GM19324 (cell line): ENCODE measurements around the gene TTLL5.
"Not testable (repeated sequence)": the region's sequence is repeated elsewhere in the genome, so short reads cannot be mapped to it uniquely, and the experiment has no call there.

Experiments
- ATAC-seq: cut with Tn5 transposase; IDR thresholded peaks from one replicate; pipeline ENCODE4 v1.9.1; 2021; ENCODE audit warnings: mild to moderate bottlenecking, moderate library complexity; ENCODE audit not compliant: unreplicated experiment, low FRiP score

TTLL5 gene

DNA sequence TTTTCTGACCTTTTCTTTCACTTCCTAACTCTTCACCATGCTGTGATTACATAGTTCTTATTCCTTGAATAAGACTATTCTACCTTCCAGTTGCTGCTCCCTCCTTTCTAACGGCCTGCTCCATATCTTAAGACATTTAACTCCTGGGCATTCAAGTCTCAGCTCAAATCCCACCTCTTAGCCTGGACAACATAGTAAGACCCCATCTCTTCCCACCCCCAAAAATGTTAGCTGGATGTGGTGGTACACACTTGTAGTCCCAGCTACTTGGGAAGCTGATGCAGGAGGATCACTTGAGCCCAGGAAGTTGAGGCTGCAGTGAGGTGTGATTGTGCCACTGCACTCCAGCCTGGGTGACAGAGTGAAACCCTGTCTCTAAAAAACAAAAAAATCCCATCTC, 11.3 kb upstream of the TTLL5 start:
- no peak for ATAC-seq

DNA sequence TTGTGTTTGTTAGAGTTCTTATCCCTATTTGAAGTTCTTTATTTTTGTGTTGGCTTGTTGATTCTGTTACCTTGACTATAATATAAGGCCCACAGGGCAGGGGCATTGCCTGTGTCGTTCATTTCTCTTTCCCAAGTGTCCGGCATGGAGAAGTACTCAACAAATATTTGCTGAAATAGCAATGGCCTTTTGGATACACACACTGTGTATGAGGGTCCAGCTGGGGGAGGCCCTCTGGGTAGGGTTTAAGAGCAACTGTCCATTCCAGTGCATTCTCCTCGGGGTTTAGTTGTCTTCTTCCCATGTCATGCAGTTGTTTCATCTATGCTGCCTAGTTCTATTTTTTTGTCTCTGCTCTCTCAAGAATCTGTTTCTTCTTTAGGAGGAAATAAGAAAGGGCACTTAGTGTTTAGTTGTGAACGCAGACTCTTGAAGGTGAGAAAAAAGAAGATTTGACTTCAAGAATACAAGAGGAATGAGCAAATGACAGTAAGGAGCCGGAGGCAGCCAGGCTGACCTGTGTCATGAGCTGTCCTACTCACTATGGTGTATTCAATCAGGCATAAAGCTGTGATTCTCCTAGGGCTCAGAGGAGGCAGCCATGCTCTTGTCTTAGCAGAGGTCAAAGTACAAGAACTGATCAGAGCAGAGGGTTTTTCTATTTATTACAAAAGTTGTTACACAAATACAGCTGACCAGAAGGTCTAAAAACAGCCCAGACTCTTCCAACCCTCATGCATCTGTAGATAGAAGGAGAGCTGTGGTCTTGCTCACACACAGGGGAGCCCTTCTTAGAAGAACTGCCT, 10.6 kb upstream of the TTLL5 start:
- no peak for ATAC-seq

DNA sequence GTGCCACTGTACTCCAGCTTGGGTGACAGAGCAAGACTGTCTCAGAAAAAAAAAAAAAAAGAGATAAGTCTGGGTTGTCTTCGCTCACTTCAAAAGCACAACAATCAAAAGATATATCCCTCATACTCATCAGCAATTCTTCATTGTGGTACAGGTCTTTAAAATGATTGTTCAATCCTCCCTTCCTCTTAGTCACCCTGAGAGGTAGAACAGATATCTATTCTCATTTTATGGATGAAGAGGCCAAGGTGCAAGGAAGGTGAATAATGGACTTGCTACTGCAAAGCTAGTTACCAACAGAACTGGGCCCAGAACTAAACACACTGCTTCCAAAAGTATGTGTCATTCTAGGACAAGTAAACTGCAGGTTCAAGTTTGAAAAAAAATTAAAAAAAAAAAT, 7.5 kb upstream of the TTLL5 start:
- ATAC-seq, result no peak

DNA sequence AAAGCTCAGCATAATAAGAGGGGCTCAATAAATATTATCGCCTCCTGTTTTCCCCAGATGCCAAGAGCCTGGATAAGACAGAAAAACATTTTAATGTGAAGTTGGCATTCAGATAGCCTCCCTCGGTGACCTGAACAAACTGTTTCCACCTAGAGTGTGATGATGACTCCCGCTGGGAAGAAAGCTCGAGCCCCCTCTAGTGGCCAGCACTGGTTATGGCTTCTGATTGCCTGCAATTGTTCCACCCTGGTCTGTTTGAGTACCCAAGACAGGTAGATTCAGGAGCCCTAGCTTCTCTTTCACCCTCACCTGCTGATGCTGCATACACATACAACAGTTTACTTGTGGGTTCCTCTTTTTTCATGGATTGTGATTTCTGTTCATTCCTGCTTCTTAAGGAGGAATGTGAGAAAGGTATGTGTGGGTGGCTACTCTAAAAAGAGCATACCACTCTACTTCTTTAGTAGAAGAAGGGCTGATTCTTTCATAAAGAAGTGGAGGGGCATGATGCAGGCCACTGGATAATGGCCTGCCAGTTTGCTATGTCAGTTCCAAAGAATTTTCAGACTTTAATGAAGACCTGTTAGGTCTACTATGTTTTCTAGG, 6.8 kb upstream of the TTLL5 start:
- no peak for ATAC-seq

DNA sequence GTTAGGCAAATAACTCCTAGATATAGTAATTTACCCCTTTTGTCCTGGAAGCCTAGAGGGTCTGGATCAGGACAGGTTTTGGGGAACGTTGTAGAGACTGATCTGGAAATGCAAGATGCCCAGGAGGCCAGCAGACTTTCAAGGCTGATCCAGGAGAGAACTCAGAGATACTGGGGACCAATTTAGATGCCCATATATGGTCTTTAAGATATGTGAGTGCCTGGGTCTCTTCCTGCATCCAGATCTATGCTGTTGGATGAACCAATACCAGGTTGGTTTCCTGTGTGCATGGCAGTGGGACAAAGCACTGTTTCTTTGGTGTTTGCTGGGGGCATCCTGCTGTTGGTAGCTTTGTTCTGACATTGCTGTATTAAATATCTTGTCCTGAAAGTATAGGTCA, 5.8 kb upstream of the TTLL5 start:
- no peak for ATAC-seq

DNA sequence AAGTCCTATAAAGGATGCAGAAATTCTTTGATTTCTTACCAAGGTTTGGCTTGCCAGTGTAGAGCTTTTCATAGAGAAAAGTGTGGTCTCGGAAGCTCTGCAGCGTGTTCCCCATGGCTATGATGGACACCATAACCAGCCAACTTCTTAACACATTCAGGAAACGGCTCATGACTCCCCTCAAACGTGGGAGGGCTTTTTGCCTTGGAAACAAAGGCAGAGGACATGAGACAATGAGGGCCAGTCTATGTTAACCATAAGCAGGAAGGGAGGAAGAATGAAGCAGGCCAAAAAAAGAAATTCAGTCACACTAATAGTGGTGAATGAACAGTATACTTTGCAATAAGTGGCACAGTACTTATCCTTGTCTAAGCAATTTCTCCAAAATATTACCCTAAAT, 3.7 kb upstream of the TTLL5 start:
- no peak for ATAC-seq

DNA sequence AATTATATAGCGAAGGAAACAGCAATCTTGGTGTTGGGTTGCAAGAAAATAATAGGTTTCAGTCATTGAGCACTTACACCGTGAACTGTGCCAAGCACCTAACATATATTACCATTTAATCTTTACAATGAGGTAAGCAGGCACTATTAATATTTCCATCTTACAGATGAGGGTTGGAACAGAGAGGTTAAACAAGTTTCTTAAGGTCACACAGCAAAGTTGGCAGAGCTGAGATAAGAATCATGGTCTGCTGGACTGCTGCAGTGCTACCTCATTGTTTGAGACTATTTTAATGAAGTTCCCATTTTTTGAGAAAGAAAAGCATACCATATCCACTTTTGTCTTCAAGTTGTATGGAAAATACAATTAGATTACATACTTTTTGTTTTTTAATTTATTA, 2.1 kb upstream of the TTLL5 start:
- ATAC-seq, result no peak

DNA sequence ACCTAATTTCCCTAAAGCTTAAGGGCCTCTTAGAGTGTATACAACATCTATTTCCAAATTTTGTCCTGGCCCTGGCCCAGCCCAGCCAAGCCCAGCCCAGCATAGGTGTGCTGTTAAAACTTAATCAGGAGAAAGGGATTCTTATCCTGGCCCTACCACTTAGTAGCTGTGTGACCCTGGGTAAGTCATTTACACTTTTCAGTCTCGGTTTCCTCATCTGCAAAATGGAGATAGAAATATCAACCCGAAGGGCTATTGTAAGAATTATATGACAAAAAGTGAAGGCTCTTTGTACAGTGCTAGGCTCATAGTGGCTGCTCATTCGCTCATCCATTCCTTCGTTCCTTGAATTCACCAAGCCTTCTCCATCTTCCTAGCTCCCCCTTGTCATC, 812 bp upstream of the TTLL5 start:
- ATAC-seq, result no peak

DNA sequence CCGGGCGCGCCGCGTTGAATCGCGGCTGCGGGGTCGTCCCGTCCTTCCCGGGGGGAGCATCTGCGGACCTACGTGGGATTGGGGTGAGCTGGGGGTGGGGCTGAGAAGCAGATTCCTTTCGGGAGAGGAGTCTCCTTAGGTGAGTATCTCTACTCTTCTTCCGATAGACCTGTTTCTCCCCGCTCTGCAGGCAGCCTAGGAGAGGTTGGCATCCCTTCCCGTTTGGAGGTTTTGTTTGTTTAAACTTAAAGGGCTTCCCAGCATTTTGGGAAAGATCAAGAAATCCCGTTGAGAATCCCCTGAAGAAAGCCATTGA, 411 bp downstream of the TTLL5 start:
- ATAC-seq, result no peak

DNA sequence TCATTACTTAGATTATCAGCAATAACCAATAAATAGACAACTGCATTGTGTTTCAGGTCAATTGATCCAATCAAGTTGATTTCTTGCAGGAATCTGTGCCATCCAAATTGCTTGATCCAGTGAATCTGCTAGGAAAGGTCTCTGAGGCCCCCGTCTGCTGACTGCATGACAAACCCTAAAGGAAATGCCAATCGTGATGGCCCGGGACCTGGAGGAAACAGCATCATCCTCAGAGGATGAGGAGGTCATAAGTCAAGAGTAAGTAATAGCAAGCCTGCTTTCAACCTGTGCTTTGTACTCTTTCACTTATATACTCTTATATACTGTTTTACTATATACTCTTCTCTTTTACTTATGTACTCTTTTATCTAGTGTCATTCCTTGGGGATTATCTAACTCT, 1.9 kb downstream of the TTLL5 start:
- no peak for ATAC-seq

DNA sequence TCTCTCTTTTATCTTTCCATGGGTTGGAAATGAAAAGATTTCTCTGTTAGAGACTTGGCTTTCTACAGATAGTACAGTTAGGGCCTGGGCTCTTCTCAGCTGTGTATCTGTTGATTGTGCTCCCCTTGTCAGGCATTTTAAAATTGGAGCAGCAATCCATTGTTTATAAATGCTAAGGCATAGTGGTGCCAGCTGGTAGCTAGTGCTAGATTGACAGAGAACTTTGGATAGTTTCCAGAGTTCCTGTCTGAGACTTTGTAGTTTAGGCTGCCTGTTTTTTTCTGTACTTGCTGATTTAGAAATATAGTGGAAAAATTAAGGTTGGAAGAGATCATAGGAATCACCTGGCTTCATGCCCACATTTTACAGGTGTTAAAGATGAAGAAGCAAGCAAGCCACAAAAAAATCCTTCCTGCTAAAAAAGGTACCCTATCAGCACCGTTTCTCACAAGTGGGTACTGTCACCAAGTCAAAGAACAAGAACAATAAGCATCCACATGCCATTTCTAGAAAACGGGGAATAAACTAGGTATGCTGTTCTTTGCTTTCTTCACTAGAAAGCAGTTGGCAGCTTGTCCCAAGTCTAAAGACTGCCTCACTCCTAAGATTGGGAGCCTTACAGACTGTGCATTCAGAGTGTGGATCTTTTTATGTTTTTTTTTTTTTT, 6.2 kb downstream of the TTLL5 start:
- ATAC-seq, result no peak

DNA sequence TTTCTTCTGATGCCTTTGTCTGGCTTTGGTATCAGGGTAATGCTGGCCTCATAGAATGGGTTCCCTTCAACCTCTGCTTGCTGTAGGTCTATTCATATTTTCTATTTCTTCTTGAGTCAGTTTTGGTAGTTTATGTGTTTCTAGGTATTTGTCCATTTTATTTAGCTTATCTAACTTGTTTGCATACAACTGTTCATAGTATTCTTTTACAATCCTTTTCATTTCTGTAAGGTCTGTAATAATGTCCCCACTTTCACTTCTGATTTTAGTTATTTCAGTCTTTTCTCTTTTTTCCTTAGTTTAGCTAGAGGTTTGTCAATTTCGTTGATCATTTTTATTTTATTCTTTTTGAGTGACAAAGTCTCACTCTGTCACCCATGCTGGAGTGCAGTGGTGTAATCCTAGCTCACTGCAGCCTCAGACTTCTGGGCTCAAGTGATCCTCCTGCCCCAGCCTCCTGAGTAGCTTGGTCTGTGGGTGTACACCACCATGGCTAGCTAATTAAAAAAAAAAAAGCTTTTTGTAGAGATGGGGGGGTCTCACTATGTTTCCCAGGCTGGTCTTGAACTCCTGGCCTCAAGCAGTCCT, 11.7 kb downstream of the TTLL5 start:
- no peak for ATAC-seq

DNA sequence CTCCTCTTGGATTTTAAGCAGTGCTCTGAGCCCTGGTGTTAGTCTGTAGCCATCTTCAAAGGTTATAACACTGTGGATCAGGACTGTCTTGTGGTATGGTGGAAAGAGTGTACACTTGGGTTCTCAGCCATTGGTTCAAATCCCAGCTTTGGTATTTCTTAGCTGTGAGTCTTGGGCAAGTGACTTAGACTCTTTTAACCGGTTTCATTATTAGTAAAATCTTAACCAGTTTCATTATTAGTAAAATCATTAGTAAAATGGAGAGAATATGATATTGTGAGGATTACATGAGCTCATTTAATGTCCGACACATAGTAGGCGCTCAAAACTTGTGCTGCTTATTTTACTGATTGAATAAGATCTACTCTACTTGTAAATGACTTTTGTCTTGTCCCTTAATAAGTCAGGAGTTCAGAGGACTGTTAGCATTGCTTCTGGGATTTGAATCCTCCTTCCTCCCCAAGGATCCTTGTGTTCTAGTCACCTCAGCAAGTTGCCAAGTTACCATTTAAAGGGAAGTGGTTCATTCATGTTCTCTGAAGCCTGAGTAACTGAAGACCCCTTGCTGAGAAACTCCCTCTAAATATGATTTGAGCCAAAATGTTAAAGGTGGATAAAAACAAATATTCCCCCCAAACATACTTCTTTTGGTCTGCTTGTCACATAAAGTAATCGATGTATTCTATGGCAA, 12.4 kb downstream of the TTLL5 start:
- no peak for ATAC-seq

DNA sequence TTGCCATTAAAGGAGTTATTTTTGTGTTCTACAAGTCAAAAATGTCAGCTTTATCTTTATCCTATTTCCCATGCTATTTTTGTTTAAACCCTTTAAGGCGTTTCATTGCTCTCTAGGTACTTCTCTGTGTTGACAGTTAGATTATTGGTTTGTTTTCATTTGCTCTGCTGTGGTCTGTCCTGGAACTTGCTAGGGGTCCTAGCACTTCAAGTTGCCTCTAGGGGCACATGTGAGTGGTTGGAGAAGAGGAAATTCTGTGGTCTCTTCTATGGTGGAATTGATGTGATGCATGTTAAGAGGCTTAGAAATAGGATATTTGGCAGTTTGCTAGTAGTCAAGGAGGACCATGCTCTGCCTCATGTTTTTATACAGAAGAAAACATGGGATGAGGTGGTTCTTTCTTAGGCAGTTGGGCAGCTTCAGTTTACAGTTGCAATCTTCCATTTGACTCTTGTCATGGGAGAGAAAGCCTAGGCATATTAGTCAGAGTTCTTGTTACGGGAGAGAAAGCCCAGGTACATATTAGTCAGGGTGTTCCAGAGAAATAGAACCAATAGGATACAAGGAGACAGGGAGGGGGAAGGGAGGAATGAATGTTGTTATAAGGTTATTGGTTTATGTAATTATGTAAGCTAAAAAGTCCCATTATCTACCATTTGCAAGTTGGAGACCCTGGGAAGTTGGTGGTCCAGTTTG, 14.4 kb downstream of the TTLL5 start:
- ATAC-seq, result no peak

DNA sequence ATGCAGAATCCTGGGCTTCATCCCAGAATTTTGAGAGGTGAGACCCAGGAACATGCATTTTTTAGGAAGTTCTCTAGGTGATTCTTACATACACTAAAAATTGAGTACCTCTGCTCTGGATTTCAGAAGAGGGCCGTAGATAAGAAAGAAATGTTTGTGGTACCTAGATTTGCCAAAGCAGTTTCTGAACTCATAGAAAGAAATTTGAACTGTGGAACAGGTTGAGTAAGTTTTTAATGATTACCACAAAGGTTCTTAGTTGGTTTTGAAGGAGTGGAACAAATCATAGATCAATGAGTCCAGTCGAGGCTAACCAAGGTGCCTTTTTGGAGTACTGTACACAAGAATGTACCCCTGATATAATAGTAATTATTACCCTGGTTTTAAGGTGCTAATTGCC, 24.9 kb downstream of the TTLL5 start:
- ATAC-seq, result no peak

DNA sequence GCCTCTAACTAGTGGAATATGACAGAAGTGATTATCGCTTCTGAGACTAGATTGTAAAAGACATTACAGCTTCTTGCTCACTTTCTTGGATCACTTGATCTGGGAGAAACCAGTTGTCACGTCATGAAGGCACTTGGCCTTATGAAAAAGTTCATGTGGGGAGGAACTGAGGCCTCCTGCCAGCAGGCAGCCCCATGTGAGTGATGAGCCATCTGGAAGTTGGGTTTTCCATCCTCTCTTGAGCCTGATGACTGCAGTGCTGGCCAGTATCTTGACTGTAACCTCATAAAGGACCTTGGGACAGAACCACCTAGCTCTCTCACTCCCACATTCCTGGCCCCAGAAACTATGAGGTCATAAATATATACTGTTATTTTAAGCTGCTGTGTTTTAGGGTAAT, 28.0 kb downstream of the TTLL5 start:
- no peak for ATAC-seq

DNA sequence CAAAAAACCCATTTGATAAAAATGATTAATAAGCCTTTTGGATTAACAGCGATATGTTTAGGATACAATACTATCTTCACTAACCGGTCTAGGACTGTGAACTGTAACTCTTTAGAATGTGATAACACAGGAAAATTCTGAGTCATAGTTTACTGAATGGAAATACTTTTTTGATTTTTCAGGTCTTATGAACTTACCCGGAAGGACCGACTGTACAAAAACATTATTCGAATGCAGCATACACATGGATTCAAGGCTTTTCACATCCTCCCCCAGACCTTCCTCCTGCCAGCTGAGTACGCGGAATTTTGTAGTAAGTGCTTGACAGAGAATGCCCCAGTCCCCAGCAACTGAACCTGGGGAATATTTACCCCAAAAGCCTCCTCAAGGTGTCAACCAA, 29.0 kb downstream of the TTLL5 start:
- ATAC-seq, result no peak

DNA sequence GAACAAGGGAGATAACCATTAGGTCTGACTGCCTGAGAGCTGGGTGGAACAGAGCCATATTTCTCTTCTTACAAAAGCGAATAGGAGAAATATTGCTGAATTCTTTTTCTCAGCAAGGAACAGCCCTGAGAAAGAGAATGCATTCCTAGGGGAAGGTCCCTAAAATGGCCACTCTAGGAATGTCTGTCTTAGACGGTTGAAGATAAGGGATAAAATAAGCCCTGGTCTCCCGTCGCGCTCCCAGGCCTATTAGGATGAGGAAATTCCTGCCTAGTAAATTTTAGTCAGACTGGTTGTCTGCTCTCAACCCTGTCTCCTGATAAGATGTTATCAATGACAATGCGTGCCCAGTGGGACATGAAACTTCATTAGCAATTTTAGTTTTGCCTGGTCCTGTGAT, 34.0 kb downstream of the TTLL5 start:
- not testable (repeated sequence) for ATAC-seq

DNA sequence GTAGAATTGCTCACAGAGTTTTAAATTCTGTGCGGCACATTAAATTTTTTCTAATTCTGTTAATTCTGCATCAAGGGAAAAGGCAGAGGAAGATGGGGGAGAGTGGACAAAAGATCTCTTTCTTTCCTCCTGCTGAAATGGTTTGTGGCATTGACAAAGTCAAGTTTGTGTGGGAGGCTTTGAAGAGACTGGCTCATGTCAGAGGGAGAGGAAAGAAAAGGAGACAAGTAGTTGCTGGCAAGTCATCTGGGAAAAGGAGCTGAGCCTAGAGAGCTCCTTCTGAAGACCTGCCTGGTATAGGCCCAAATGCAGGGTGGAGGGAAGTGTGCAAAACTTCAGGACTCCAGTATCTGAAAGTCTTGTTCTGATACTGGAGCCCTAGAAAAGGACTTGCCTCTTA, 36.3 kb downstream of the TTLL5 start:
- ATAC-seq, result no peak

DNA sequence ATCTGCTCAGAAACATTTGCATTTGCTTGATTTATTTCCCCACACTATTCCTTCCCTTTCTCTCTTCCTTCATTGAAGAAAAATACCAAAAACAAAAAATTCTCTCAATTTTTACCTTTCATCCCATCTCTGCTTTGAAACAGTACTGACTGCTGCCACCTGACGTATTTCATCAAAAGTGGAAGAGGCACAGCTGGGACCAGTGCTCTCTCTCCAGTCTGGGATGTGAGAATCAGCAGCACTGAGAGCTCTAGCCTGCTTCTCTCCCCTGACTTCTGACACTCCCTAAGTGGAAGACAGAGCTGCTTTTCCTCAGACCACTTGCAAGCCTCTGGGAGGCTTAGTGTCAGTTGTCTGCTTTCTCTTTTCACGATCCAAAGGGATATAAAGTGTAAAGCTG, 36.9 kb downstream of the TTLL5 start:
- no peak for ATAC-seq

DNA sequence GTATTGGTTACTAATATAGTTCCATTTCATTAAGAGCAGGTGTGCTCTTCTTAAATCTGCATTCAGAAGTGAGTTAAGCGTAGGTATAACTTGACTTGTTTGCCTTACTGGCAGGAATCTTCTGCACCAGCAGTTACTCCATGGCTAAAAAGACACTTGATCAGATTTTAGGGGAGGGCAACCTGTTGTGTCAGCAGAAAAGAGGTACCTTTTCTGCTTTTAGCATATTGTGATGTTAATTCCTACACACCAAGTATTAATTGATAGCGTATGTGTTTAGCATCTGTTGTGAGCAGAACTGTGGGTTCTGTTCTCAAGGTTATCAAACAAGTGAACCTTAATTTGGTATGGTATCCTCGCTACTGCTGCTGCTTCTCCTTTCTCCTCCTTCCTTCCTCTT, 38.3 kb downstream of the TTLL5 start:
- ATAC-seq, result no peak
